GM21825 (cell line): ENCODE measurements around the gene POLR2M.

ENCODE experiments used
- ATAC-seq: cut with Tn5 transposase; IDR thresholded peaks from one replicate; pipeline ENCODE4 v1.9.1; 2021; ENCODE audit warnings: mild to moderate bottlenecking, moderate library complexity; ENCODE audit not compliant: unreplicated experiment

Gene POLR2M

DNA sequence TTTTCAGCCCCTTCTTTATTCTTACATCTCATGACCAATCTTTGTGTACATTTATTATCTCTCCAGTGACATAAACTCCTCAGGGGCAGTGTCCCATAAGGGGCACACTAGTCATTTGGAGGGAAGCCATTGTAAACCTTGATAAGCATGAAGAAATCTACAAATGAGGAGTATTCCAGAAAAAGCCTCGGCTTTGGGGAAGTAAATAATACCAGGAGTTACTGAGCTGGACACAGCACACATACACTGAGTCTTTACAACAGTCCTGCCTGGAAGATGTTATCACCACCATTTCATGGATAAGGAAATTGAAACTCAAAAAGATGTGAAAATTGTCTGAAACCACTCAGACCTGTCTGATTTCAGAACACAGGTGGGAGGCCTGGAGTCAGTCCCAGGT is 15.4 kb upstream of the POLR2M start:
- ATAC-seq, result no peak

DNA sequence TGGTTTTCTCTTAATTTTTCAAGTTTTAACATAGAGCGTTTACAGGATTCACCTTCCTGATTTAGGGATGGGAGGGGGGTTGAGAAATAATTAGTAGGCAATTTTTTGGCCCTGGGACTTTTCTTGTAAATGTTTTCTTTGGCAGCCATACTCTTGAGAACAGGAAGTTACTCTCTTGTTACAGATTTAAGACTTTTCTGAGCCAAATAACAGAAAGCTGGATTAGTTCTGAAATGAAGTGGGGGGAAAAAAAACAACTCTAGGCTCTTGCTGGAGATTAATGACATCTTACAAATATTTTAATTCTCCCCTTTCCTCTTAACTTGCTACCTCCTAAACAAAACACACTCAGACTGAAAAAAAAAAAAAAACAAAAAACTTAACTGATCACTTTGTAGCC is 13.8 kb upstream of the POLR2M start:
- ATAC-seq, result no peak

DNA sequence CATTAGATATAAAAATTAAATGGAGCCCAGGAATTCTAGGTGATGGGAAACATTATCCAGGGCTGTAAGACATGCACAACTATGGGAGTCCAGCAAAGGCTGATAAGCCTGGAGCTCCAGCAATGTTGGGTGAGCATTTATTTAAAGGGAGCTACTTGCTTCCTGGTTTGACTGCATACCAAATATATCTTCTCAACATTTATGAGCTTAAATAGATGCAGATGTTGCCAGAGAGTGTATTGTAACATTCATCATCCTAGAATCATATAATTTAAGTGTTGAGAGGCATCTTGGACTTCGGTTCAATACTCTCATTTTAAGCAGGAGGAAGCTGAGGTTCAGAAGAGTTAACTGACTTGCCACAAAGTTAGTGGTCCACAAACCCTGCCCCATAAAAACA is 12.2 kb upstream of the POLR2M start:
- no peak for ATAC-seq

DNA sequence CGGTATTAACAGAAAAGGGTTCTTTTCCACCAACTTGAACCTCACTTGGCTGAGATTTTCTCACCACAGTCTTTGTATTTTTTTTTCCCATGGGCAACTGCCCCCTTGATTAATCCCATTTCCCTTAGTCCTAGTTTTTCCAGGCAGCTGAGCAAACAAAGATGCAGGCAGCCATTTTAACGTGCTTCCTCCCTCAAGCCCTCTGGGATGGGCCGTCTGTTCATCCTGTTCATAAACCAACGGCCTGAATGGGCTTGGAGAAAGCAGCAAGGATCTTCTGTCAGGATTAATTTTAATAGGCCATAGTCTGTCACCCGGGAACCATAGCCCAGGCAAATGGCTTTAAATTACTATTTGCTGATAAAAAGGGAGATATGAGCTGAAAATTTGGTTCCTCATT is 10.4 kb upstream of the POLR2M start:
- ATAC-seq, result no peak

DNA sequence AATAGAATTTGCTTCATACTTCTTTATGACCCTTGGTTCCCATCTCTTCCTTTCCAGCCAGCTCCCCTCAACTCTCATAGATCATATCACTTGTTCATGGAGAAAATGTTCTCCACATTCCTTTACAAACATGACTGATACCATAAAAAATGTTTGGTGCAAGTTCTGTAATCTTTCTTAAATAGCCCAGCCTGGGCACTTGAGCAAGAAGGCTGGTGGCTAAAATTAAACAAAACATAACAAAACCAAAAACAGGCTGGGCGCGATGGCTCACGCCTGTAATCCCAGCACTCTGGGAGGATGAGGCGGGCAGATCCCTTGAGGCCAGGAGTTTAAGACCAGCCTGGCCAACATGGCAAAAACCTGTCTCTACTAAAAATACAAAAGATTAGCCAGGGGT is 8.9 kb upstream of the POLR2M start:
- ATAC-seq, result no peak

DNA sequence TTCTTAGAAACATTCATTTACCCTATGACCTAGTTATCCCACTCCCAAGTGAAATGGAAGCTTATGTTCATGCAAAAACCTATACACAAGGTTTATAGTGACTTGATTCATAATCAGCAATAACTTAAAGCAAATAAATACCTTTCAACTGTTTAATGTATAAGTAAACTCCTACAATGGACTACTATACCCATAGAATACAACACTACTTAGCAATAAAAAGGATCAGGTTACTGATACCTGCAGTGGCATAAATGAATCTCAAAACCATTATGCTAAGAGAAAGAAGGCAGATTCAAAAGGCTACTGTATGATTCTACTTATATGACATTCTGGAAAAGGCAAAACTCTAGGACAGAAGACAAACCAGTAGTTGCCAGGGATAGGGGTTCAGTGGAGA is 8.3 kb upstream of the POLR2M start:
- ATAC-seq, result no peak

DNA sequence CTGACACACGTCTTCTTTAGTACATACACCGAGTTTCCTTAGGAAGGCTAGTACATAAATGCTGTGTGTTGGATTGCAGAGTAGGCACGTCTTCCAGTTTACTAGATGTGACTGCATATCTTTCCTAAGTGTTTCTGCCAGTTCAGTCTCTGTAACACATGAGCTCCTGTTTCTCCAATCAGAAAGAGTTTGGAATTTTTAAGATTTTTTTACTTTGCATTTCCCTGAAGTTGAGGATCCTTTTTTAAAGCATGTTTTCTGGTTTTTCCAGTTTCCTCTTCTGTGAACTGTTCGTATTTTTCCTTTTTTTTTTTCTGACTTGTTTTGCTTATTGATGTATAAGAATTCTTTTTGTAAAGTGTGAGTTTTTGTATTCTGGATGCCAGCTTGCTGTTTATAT is 7.5 kb upstream of the POLR2M start:
- no peak for ATAC-seq

DNA sequence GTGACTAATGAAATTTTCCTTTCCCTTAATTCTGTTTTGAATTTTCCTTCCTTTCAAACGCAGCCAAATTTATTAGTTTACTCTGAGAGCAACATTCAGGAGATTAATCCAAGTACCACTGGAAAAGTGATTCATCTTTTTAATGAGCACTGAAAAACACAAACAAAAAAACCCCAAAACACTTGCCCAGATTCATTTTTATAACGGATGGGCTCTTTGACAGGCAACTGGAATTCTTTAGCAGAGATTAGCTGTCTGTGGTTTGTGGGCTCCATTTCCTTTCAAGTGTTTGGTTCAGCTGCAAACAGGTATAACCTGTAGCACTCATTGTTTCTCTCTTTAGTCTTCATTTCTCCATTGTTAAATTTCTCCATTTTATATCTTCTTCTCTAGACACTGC is 3.1 kb upstream of the POLR2M start:
- no peak for ATAC-seq

DNA sequence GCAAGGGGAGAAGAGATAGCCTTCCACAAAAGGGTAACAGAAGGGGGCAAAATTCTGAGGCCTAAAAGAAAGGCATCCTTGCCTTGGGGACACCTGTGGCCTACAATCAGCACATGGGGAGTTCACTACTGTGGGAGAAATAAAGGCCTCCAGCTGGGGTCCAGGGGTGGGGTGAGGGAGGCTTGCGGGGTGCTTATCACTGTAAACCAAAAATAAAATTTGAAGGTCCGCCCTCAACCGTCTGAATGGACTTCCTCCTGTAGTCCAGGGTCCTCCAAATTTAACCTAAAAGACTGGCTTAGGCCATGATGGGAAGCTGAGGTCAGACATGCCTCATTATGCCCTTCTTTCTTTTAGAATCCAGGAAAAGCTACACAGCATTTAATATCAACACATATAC is 2.1 kb upstream of the POLR2M start:
- no peak for ATAC-seq

DNA sequence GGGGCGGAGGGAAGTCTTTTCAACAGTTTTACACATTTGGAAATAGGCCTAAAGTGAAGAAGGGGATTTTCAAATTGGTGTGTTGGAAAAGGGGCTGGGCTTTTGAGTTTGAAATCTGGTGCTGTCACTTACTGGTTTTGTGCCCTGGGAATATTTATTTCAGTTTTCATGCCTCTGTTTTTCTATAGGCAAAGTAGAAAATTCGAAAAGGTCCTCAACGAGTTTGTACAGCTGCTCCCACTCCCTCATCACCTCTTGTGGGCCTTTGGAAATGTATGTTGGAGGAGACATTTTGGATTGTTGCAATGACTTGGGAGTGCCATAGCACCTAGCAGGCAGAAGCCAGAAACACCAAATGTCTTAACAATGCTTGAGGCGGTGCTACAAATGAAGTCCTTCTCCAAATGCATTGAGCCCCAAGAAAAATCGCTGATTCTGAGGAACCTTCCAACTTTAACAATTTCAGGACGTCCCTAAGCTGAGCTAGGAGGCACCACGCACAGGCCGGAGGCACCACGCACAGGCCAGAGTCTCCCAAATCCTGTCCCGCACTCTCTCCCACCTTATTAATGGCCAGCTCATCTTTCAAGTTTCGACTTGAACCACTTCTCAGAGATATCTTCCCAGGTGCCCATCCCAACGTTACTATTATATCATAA is 639 bp upstream of the POLR2M start:
- no peak for ATAC-seq

DNA sequence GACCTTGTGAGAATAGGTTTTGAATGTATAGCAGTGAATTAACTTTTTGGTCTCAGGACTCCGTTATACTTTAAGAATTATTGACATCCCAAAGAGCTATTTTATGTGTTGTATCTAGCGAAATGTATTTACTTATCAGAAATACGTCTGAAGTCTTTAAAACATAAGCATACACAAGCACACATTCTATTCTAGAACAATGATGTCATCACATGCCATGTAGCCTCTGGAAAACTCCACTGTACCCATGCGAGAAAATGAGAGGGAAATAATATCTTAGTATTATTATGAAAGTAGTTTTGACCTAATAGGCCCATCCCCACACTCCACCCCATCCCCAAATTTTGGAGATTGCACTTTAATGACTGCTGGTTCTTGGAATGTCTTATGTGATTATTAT is 1.5 kb downstream of the POLR2M start:
- ATAC-seq, result no peak

DNA sequence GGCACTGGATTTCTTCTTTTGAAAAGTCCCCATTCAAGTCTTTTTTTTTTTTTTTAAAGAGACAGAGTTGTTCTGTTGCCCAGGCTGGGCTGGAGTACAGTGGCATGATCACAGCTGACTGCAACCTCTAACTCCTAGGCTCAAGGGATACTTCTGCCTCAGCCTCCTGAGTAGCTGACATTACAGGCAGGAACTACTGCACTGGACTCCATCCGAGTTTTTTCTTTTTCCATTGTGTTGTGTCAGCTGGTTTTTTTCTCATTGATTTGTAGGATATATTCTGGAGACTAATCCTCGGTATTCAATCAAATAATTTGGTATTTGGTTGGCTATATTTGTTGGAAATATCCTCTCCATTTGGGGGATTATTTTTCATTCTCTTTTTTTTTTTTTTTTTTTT is 11.8 kb downstream of the POLR2M start:
- ATAC-seq, result no peak

DNA sequence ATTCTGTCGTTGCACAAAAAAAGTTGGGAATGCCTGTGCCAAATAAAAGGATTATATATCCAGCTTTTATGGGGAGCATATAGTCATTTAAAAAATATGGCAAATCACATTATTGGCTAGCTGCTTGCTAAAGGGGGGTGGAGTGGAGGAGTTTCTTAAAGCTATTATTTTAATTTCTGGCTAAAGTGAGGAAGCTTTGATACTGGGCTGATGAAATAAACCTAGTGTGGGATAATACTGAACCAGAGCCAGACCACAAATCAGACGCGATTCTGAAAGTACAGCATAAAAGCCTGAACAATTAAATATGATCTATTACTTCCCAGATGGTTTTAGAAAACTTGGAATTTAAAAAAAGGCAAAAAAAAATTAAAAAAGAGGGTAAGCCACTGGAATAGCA is 14.4 kb downstream of the POLR2M start:
- ATAC-seq, result no peak

DNA sequence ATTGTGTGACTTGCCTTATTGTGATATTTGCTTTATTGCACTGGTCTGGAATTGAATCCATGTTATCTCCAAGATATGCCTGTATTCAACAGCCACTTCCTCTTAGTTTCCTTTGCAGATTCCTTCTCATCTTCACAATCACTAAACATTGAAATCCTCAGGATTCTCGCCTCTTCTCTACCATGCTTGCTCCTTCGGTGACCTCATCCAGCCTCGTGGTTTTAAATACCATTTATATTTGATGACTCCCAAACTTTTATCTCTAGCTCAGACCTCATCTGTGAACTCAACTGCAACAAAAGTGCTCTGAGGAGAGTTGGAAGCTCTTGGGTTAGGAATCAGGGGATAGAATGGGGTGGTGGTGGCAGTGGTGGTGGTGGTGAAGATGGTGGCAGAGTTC is 19.9 kb downstream of the POLR2M start:
- no peak for ATAC-seq

DNA sequence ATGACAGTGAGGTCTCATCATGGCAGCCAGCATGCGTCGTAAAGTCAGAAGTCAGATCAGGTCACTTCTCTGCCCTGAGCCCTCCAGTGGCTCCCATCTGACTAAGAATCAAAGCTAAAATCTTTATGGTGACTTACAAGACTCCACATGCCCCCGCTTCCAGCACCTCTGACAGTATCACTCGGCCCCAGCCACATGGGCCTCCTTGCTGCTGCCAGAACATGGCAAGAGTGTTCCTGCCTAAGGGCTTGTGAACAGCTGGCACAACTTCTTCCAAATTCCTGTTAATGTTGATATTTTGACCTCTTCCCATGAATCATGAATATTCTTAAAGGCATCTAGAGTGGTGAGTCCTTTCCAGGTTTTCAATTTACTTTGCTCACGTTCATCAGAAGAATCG is 20.5 kb downstream of the POLR2M start:
- no peak for ATAC-seq

DNA sequence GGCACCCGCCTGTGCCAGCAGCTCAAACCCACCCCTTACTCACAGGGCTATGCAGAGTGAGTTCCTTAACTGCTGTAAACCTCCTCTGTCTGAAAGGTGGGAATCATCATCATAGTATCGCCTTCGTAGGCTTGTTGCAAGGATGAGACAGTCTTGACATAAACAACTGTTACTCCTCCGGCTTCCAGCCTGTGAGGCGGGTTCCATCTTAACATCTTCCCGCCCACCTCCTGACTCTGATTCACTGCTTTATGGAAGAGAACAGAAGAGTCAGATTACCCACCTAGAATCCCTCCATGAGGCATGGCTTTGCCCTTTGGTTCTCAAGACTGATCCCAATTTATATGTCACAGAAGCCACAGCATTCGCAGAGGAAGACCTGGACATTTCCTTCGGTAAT is 21.9 kb downstream of the POLR2M start:
- ATAC-seq, result no peak

DNA sequence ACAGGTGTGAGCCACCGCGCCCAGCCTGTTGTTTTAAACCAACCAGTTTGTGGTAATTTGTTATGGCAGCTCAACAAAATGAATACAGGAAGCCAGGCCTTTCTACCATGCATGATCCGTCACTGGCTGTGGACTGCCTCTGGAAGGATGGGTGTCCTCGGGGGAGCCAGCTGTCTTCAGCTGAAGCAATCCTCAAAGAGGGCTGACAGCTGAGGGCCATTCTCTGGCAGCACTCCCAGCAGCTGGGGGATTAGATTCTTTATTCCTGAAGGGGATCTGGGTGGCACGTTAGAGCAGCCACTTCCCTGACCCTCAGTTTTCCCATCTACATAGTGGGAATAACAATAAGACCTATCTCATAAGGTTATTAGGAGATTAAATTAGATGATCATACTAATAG is 24.4 kb downstream of the POLR2M start:
- ATAC-seq, result no peak

DNA sequence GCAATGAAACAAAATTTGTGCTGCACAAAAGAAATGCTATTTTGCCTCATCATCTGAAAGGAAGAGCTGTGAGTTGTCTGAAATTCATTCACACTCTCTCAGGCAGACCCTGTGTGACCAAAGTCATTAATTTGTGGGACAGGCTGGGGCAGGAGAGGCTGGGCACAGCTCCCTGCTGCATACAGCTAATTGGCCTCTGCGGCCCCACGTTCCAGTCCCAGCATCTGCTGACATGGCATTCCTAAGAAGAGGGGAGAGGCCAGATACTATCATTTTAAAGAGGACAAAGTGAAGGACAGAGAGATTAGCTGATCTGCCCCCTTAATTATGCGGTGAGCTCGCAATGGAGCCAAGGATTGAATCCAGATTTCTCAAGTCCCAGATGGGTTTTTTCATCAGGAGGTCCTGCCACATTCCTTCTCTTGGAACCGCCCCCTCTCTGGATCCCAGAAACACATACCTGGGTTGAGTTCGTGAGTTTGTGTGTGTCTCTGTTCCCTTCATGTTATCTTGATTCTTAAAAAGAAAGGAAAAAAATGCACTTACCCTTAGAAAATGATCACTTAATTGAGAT is 25.1 kb downstream of the POLR2M start:
- no peak for ATAC-seq

DNA sequence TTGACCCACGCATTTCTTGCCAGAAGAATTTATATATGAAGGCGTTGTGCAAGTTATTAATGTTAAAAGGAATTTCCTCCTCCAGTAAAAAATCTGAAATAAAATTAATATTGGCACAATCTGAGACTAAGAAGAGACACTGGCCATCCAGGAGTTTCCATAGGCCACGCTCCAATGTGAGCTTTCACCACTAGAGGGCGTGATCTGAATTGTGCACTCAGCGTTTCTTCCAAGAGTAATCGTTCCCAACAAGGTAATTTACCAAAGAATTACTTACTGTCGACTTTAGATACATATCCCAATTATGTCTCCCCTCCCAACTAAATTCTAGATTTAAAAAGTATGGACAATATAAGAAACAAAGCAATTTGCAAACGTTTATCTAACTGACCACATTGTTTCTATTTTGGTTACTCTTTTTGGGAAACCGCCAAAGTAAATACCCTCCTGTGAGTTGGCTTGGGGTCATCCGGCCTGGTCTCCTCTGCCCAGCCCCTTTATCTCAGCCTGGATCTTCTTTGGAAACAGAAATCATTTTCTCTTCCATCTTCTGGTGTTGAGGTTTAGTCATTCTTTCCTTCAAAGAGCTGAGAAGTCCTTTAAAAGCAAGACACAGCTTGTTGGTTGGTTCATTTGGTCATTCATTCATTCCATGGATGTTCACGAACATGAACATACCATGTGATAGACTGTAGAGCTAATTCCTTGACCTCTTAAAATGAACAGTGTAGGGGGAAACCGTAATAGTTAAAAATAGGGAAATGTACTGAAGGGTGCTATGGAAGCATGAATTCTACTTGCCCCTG is 26.2 kb downstream of the POLR2M start:
- ATAC-seq, result no peak

DNA sequence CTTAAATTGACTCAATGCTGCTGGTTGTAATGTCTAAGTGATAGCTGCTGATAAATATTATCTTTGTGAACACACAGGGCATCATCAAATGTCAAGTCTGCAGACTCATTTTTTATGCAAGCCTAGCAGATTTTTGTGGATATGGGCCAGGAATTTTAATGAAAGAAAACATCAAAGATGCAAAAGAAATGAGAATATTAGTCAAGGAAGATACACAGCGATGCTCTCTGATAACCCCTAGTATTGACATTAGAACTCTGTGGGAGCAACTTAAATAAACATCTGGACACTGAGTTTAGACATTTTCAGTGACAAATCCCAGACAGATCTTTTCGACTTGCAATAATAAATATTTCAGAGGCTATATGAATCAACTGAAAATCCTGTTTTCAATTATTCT is 28.3 kb downstream of the POLR2M start:
- ATAC-seq, result no peak

DNA sequence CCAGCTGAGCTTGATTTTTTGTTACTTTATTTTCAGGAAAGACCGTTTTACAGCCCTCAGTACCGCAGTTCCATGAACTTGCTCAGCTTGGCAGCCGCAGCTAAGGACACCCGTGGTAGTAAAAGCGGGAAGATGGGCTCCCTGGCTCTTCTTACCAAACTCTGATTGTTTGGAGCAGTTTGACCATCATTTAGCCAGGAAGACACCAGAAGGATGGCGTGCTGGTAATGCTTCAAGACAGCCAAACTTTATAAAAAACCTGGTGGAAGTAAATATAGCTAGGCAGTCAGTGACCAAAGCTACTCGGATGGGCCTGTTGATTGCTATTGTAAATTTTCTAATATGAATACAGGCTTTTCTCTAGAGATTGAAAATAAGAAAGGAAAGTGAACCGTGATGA is 28.9 kb downstream of the POLR2M start:
- ATAC-seq, result no peak

DNA sequence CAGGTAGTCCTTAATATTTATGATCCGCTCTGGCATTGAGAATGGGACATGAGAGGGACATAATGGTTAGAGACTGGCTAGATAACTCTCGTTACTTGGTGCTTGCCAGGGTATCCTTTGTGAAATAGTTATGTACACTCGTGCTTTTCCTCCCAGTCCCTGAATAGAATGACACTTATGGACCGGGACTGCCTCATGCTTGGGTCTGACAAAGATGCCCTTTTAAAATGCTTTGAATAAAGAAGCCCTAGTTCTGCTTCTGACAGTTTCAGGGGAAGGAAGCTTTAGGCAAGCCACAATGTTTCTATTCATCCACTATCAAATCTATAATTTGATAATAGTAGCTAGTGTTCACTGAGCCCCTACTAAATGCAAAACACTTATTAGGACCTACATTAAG is 29.4 kb downstream of the POLR2M start:
- no peak for ATAC-seq
